Hepatocyte (in vitro differentiated cells): ENCODE measurements around the gene POFUT2. TPM values are rescaled to one million over a fixed set of nuclear protein-coding genes. Genes with fewer than 3 reads are reported as not detected.

Experiments
- DNase-seq: peaks from one replicate; pipeline ENCODE4 v3.0.0-alpha.2; 2016; ENCODE audit warnings: low spot score
- H2AFZ ChIP-seq: fragments of 200-600 bp; sonication (generic); 2 replicates; pipeline ENCODE4 v1.6.0; 2016; ENCODE audit warnings: antibody characterized with exemption, mild to moderate bottlenecking
- H3K27ac ChIP-seq: fragments of 200-600 bp; sonication (generic); 2 replicates; pipeline ENCODE4 v1.5.1; 2016; ENCODE audit warnings: mild to moderate bottlenecking
- H3K27me3 ChIP-seq: fragments of 200-600 bp; sonication (generic); 2 replicates; pipeline ENCODE4 v1.6.1; 2016
- H3K36me3 ChIP-seq: fragments of 200-600 bp; sonication (generic); replicated peaks from 2 replicates; pipeline ENCODE4 v1.5.1; 2016; ENCODE audit warnings: low read depth; ENCODE audit not compliant: insufficient read depth
- H3K4me1 ChIP-seq: fragments of 200-600 bp; sonication (generic); 2 replicates; pipeline ENCODE4 v1.5.1; 2016; ENCODE audit warnings: mild to moderate bottlenecking, moderate library complexity; ENCODE audit not compliant: insufficient read depth
- H3K4me2 ChIP-seq: fragments of 200-600 bp; sonication (generic); 2 replicates; pipeline ENCODE4 v1.6.0; 2016
- H3K4me3 ChIP-seq: fragments of 200-600 bp; sonication (generic); 2 replicates; pipeline ENCODE4 v1.5.1; 2016; ENCODE audit warnings: mild to moderate bottlenecking
- H3K79me2 ChIP-seq: fragments of 200-600 bp; sonication (generic); 2 replicates; pipeline ENCODE4 v1.6.0; 2017; ENCODE audit warnings: mild to moderate bottlenecking
- H3K9me2 ChIP-seq: fragments of 200-600 bp; sonication (generic); replicated peaks from 2 replicates; pipeline ENCODE4 v1.6.0; 2017; ENCODE audit warnings: mild to moderate bottlenecking; ENCODE audit not compliant: insufficient read depth
- H3K9me3 ChIP-seq: fragments of 200-600 bp; sonication (generic); 2 replicates; pipeline ENCODE4 v1.5.1; 2016; ENCODE audit warnings: low read depth, mild to moderate bottlenecking
- H4K20me1 ChIP-seq: fragments of 200-600 bp; sonication (generic); 2 replicates; pipeline ENCODE4 v1.6.0; 2016; ENCODE audit warnings: mild to moderate bottlenecking; ENCODE audit not compliant: insufficient read depth, poor library complexity, severe bottlenecking
- CTCF ChIP-seq: fragments of 200-600 bp; sonication (generic); IDR thresholded peaks from 2 replicates; pipeline ENCODE4 v1.5.1; 2016; ENCODE audit warnings: antibody characterized with exemption, mild to moderate bottlenecking; ENCODE audit not compliant: poor library complexity
- EZH2 ChIP-seq: fragments of 200-600 bp; sonication (generic); IDR thresholded peaks from 2 replicates; pipeline ENCODE4 v1.6.1; 2016; ENCODE audit warnings: antibody characterized with exemption, mild to moderate bottlenecking, borderline replicate concordance
- EZH2phosphoT487 ChIP-seq: fragments of 200-600 bp; sonication (generic); IDR thresholded peaks from one replicate; pipeline ENCODE4 v1.6.1; 2018; ENCODE audit warnings: antibody characterized with exemption, mild to moderate bottlenecking, low read depth, moderate library complexity; ENCODE audit not compliant: unreplicated experiment, severe bottlenecking
- WGBS: methylation state at CpG from one replicate; pipeline ENCODE4 v1.1.6; 2016; ENCODE audit warnings: low lambda C conversion rate; ENCODE audit errors: missing lambda C conversion rate; 5-methylcytosine and 5-hydroxymethylcytosine counted together
- polyA plus RNA-seq: library from polyadenylated mRNA; unstranded; fragments of >200 nt; fragmentation: Nextera tagmentation; extraction: Ambion mirVana; gene quantifications from 2 replicates; pipeline ENCODE4 v1.2.1, GENCODE V29; 2016
- total RNA-seq: library from RNA; depleted of rRNA; stranded (reverse); fragments of >200 nt; gene quantifications from 2 replicates; pipeline ENCODE4 v1.2.3, GENCODE V29; 2014

Gene POFUT2
- total and polyA plus RNA-seq, 2 experiments from 2014 or later: 30.7 to 57.7 TPM

- no peak overlapping the region for H2AFZ ChIP-seq
- peaks cover 5% of the 10 kb centered on the region for H3K9me3 ChIP-seq
- no peak overlapping the region for H3K4me3 ChIP-seq
- no peaks in the 10 kb centered on the region for H3K79me2 ChIP-seq
- no peaks in the 10 kb centered on the region for H4K20me1 ChIP-seq
- WGBS: 71% methylated on average over 3 of the region's 3 CpGs
- no peaks in the 10 kb centered on the region for H3K9me2 ChIP-seq
- H3K27me3 ChIP-seq: no peaks in the 10 kb centered on the region
- TF ChIP-seq CTCF (no peak), EZH2 (no peak), EZH2phosphoT487 (no peak)
- no peaks in the 10 kb centered on the region for H3K4me1 ChIP-seq
- H3K4me2 ChIP-seq: no peak overlapping the region
- no peak for DNase-seq
- H3K27ac ChIP-seq: no peak overlapping the region
- no peaks in the 10 kb centered on the region for H3K36me3 ChIP-seq
Observed at GRCh38 chr21:45243603-45244002, 44.1 kb downstream of the POFUT2 start.

GRCh38 chr21:45241357-45241756, 46.3 kb downstream of the POFUT2 start:
- Histone ChIP-seq H3K4me3 (no peak overlapping the region), H3K27me3 (no peaks in the 10 kb centered on the region), H3K27ac (no peak overlapping the region), H3K9me3 (peaks cover 5% of the 10 kb centered on the region), H3K9me2 (no peaks in the 10 kb centered on the region), H3K36me3 (no peaks in the 10 kb centered on the region), H2AFZ (no peak overlapping the region), H3K4me2 (no peak overlapping the region), H4K20me1 (no peaks in the 10 kb centered on the region), H3K79me2 (no peaks in the 10 kb centered on the region), H3K4me1 (no peaks in the 10 kb centered on the region)
- TF ChIP-seq CTCF (no peak), EZH2 (no peak), EZH2phosphoT487 (no peak)
- DNase-seq: no peak
- WGBS: 84% methylated on average over 3 of the region's 3 CpGs

- WGBS: 92% methylated on average over 7 of the region's 7 CpGs
- no peaks in the 10 kb centered on the region for H3K79me2 ChIP-seq
- H3K4me2 ChIP-seq: no peak overlapping the region
- H4K20me1 ChIP-seq: no peaks in the 10 kb centered on the region
- no peak overlapping the region for H2AFZ ChIP-seq
- H3K27ac ChIP-seq: no peak overlapping the region
- H3K4me1 ChIP-seq: no peaks in the 10 kb centered on the region
- no peaks in the 10 kb centered on the region for H3K27me3 ChIP-seq
- no peak overlapping the region for H3K4me3 ChIP-seq
- H3K9me2 ChIP-seq: no peaks in the 10 kb centered on the region
- TF ChIP-seq EZH2phosphoT487 (no peak), EZH2 (no peak)
- no peak for DNase-seq
- no peaks in the 10 kb centered on the region for H3K9me3 ChIP-seq
- H3K36me3 ChIP-seq: no peaks in the 10 kb centered on the region
Observed at GRCh38 chr21:45237401-45237800, 50.3 kb downstream of the POFUT2 start.

- no peaks in the 10 kb centered on the region for H4K20me1 ChIP-seq
- no peaks in the 10 kb centered on the region for H3K9me2 ChIP-seq
- TF ChIP-seq CTCF (no peak), EZH2phosphoT487 (no peak), EZH2 (no peak)
- H3K79me2 ChIP-seq: no peaks in the 10 kb centered on the region
- no peak for DNase-seq
- no peak overlapping the region for H3K4me3 ChIP-seq
- no peaks in the 10 kb centered on the region for H3K4me1 ChIP-seq
- no peak overlapping the region for H2AFZ ChIP-seq
- H3K27me3 ChIP-seq: no peaks in the 10 kb centered on the region
- no peaks in the 10 kb centered on the region for H3K9me3 ChIP-seq
- H3K27ac ChIP-seq: no peak overlapping the region
- H3K36me3 ChIP-seq: no peaks in the 10 kb centered on the region
- H3K4me2 ChIP-seq: no peak overlapping the region
- WGBS: 82% methylated on average over 2 of the region's 2 CpGs
Observed at GRCh38 chr21:45236481-45236880, 51.2 kb downstream of the POFUT2 start.
